H1 (cell line): Measurements from ENCODE around the gene PID1. TPM values are rescaled to one million over a fixed set of nuclear protein-coding genes. Genes with fewer than 3 reads are reported as not detected.

Experiments
- CTCF ChIA-PET: fragments of 300-600 bp; sonication (Branson Sonifier 250); formaldehyde crosslinking; loops from one replicate; lab custom pipeline; 2021; ENCODE audit not compliant: partially characterized antibody; lab: Charles Lee
- POLR2A ChIA-PET: fragments of 300-600 bp; sonication (Branson Sonifier 250); formaldehyde crosslinking; loops from one replicate; lab custom pipeline; 2021; ENCODE audit warnings: inconsistent platforms; ENCODE audit not compliant: partially characterized antibody; lab: Charles Lee
- DNase-seq, 2 experiments: peaks; one replicate each; pipeline versions ENCODE4 v3.0.0 to v3.0.0-alpha.2; 2010 to 2022; ENCODE audit warnings: low spot score in 2 of 2, low read depth in 1 of 2, mixed read lengths in 1 of 2
- FAIRE-seq: peaks from 2 replicates; lab custom pipeline; 2011; peaks lifted over from hg19 to GRCh38; lab: Jason Lieb, UNC
- H2AFZ ChIP-seq: 2 replicates; pipeline ENCODE4 v1.8.1; 2012; ENCODE audit warnings: low read length, inconsistent platforms
- H2AK5ac ChIP-seq: 2 replicates; pipeline ENCODE4 v1.6.1; 2013; ENCODE audit warnings: low read depth, low read length
- H2BK120ac ChIP-seq: replicated peaks from 2 replicates; pipeline ENCODE3; 2013; ENCODE audit warnings: low read depth, low read length, inconsistent platforms
- H2BK12ac ChIP-seq: 2 replicates; pipeline ENCODE4 v1.6.1; 2013; ENCODE audit warnings: low read depth, low read length
- H2BK15ac ChIP-seq: 2 replicates; pipeline ENCODE4 v1.6.1; 2013; ENCODE audit warnings: low read length
- H2BK20ac ChIP-seq: 2 replicates; pipeline ENCODE4 v1.6.1; 2013; ENCODE audit warnings: low read length
- H2BK5ac ChIP-seq: 2 replicates; pipeline ENCODE4 v1.6.1; 2013; ENCODE audit warnings: low read depth, low read length
- H3K14ac ChIP-seq: 2 replicates; pipeline ENCODE4 v1.6.1; 2013; ENCODE audit warnings: inconsistent platforms; ENCODE audit not compliant: insufficient read length
- H3K18ac ChIP-seq: 2 replicates; pipeline ENCODE4 v1.6.1; 2013; ENCODE audit warnings: low read length; ENCODE audit errors: extremely low read depth
- H3K23ac ChIP-seq: 2 replicates; pipeline ENCODE4 v1.6.1; 2013; ENCODE audit warnings: inconsistent platforms; ENCODE audit not compliant: insufficient read length
- H3K23me2 ChIP-seq: 2 replicates; pipeline ENCODE4 v1.6.1; 2013; ENCODE audit warnings: low read depth, low read length
- H3K27ac ChIP-seq: 2 replicates; pipeline ENCODE4 v1.6.1; 2011; ENCODE audit warnings: low read depth, low read length, inconsistent platforms
- H3K27me3 ChIP-seq, 4 experiments: replicated peaks in 1 of 4; 1 replicate in 1 of 4; 2 replicates in 3 of 4; pipeline versions ENCODE4 v1.6.1 to v1.8.1; 2011 to 2013; ENCODE audit warnings: low read length in 3 of 4, mild to moderate bottlenecking in 3 of 4, inconsistent platforms in 2 of 4, mixed read lengths in 2 of 4, moderate library complexity in 1 of 4; ENCODE audit not compliant: control insufficient read depth in 3 of 4, insufficient read depth in 3 of 4; ENCODE audit errors: extremely low read depth in 1 of 4
- H3K36me3 ChIP-seq, 4 experiments: 2 replicates each; pipeline versions ENCODE4 v1.6.1 to v1.8.1; 2011 to 2013; ENCODE audit warnings: mild to moderate bottlenecking in 4 of 4, low read length in 3 of 4, moderate library complexity in 2 of 4, control low read depth in 1 of 4, inconsistent platforms in 1 of 4; ENCODE audit not compliant: insufficient read depth in 4 of 4, control insufficient read depth in 2 of 4
- H3K4ac ChIP-seq: replicated peaks from 2 replicates; pipeline ENCODE3; 2013; ENCODE audit warnings: low read length, low read depth, mixed read lengths, inconsistent platforms; ENCODE audit not compliant: insufficient read length
- H3K4me1 ChIP-seq, 4 experiments: replicated peaks in 1 of 4; 1 replicate in 1 of 4; 2 replicates in 3 of 4; pipeline versions ENCODE4 v1.6.1 to v1.8.1; 2011 to 2013; ENCODE audit warnings: low read length in 3 of 4, inconsistent platforms in 2 of 4, mixed read lengths in 1 of 4; ENCODE audit not compliant: insufficient read depth in 4 of 4, control insufficient read depth in 3 of 4
- H3K4me2 ChIP-seq, 2 experiments: 2 replicates each; pipeline versions ENCODE4 v1.6.1 to v1.8.1; 2011 to 2013; ENCODE audit warnings: low read depth in 2 of 2, low read length in 2 of 2, control low read depth in 1 of 2, inconsistent platforms in 1 of 2, mild to moderate bottlenecking in 1 of 2; ENCODE audit not compliant: insufficient read depth in 1 of 2
- H3K4me3 ChIP-seq, 4 experiments: fragments of 200-600, 300-600 bp in 1 of 4; sonication (generic), shearing (Covaris generic), sonication (Bioruptor Twin) in 1 of 4; 2 replicates each; pipeline versions ENCODE4 v1.5.1 to v1.8.1; 2011 to 2016; ENCODE audit warnings: low read length in 4 of 4, low read depth in 3 of 4, control low read depth in 2 of 4, inconsistent platforms in 2 of 4, mild to moderate bottlenecking in 2 of 4, mixed read lengths in 1 of 4, moderate library complexity in 1 of 4; ENCODE audit not compliant: insufficient read depth in 2 of 4; ENCODE audit errors: extremely low read depth in 1 of 4
- H3K56ac ChIP-seq: replicated peaks from 2 replicates; pipeline ENCODE3; 2013; ENCODE audit warnings: low read depth, mild to moderate bottlenecking, mixed read lengths, low read length, inconsistent platforms; ENCODE audit not compliant: insufficient read length
- H3K79me1 ChIP-seq: 2 replicates; pipeline ENCODE4 v1.6.1; 2013; ENCODE audit warnings: low read depth, low read length, control low read depth
- H3K79me2 ChIP-seq, 2 experiments: 2 replicates each; pipeline versions ENCODE4 v1.6.1 to v1.8.1; 2012 to 2013; ENCODE audit warnings: low read length in 2 of 2, mild to moderate bottlenecking in 2 of 2, inconsistent platforms in 1 of 2; ENCODE audit not compliant: insufficient read depth in 2 of 2, control insufficient read depth in 1 of 2
- H3K9ac ChIP-seq, 4 experiments: replicated peaks in 1 of 4; 1 replicate in 1 of 4; 2 replicates in 3 of 4; pipeline versions ENCODE4 v1.6.1 to v1.8.1; 2011 to 2013; ENCODE audit warnings: low read depth in 3 of 4, low read length in 3 of 4, control low read depth in 2 of 4, mild to moderate bottlenecking in 2 of 4, moderate library complexity in 2 of 4, inconsistent platforms in 1 of 4; ENCODE audit errors: extremely low read depth in 1 of 4
- H3K9me3 ChIP-seq, 2 experiments: 2 replicates each; pipeline versions ENCODE4 v1.6.1 to v1.8.1; 2012 to 2013; ENCODE audit warnings: mild to moderate bottlenecking in 2 of 2, moderate library complexity in 2 of 2, control low read depth in 1 of 2, inconsistent platforms in 1 of 2, low read depth in 1 of 2, low read length in 1 of 2, mixed read lengths in 1 of 2; ENCODE audit not compliant: insufficient read depth in 2 of 2
- H4K20me1 ChIP-seq, 2 experiments: replicated peaks in 1 of 2; 2 replicates each; pipeline versions ENCODE3 to v1.8.1; 2011 to 2013; ENCODE audit warnings: inconsistent platforms in 2 of 2, low read length in 2 of 2, mild to moderate bottlenecking in 1 of 2; ENCODE audit not compliant: insufficient read depth in 2 of 2, control insufficient read depth in 1 of 2
- H4K5ac ChIP-seq: 2 replicates; pipeline ENCODE4 v1.6.1; 2013; ENCODE audit warnings: low read length, low read depth, mixed read lengths, inconsistent platforms; ENCODE audit not compliant: insufficient read length
- H4K8ac ChIP-seq: 2 replicates; pipeline ENCODE4 v1.8.0; 2013; ENCODE audit warnings: mild to moderate bottlenecking, moderate library complexity, low read length, inconsistent platforms; ENCODE audit not compliant: insufficient read depth; ENCODE audit errors: extremely low read depth
- H4K91ac ChIP-seq: replicated peaks from 2 replicates; pipeline ENCODE3; 2013; ENCODE audit warnings: low read length, mixed read lengths, inconsistent platforms; ENCODE audit not compliant: insufficient read length
- ASH2L ChIP-seq: fragments of 200-600, 300-600 bp; sonication (generic); IDR thresholded peaks from one replicate; pipeline ENCODE4 v1.7.1; 2017; ENCODE audit warnings: low read length
- ATF3 ChIP-seq: IDR thresholded peaks from 2 replicates; pipeline ENCODE4 v1.6.1; 2011; ENCODE audit warnings: low read depth, mild to moderate bottlenecking, low read length; ENCODE audit not compliant: insufficient read depth
- EGR1 ChIP-seq: IDR thresholded peaks from 2 replicates; pipeline ENCODE4 v1.6.1; 2011; ENCODE audit warnings: low read depth, low read length, borderline replicate concordance
- KDM5A ChIP-seq: fragments of 200-600 bp; IDR thresholded peaks from 2 replicates; pipeline ENCODE4 v1.7.1; 2012; ENCODE audit warnings: mild to moderate bottlenecking, low read length, inconsistent platforms, mixed read lengths
- POLR2A ChIP-seq, 2 experiments: IDR thresholded peaks; 1 replicate in 1 of 2; 2 replicates in 1 of 2; pipeline ENCODE4 v1.6.1; 2011; ENCODE audit warnings: low read depth in 2 of 2, low read length in 2 of 2, mild to moderate bottlenecking in 2 of 2; ENCODE audit errors: control extremely low read depth in 1 of 2
- TAF1 ChIP-seq: IDR thresholded peaks from 2 replicates; pipeline ENCODE4 v1.6.1; 2011; ENCODE audit warnings: mild to moderate bottlenecking, low read depth, low read length
- USF2 ChIP-seq: IDR thresholded peaks from 2 replicates; pipeline ENCODE4 v1.6.1; 2011; ENCODE audit warnings: low read length, improper control_type of control experiment
- WGBS, 2 experiments: shearing (Covaris generic) in 1 of 2; methylation state at CpG; one replicate each; pipeline versions ENCODE4 v1.1.6 to v1.1.7; 2013 to 2015; ENCODE audit warnings: low lambda C conversion rate in 2 of 2, mixed read lengths in 2 of 2, inconsistent platforms in 1 of 2, low coverage in 1 of 2, missing lambda C conversion rate in 1 of 2; ENCODE audit not compliant: insufficient replicate concordance in 2 of 2, insufficient coverage in 1 of 2, insufficient read length in 1 of 2; ENCODE audit errors: extremely low coverage in 1 of 2, missing lambda C conversion rate in 1 of 2; 5-methylcytosine and 5-hydroxymethylcytosine counted together
- polyA plus RNA-seq, 7 experiments: library from polyadenylated mRNA; depleted of rRNA in 3 of 7; stranded (reverse) in 5 of 7; unstranded in 2 of 7; fragments of >200 nt in 5 of 7; fragments of 200-250 nt in 2 of 7; gene quantifications; 1 replicate in 5 of 7; 2 replicates in 1 of 7; 4 replicates in 1 of 7; pipeline versions ENCODE4 v1.2.1 to v1.2.3, GENCODE V29; 2011 to 2013; ENCODE audit warnings: missing spikeins in 2 of 7, mixed read lengths in 2 of 7
- total RNA-seq: library from RNA; stranded (reverse); fragmentation: NEBNext Ultra II Directional; extraction: Animal tissue kit (Norgen Biotek cat#: 25700); gene quantifications from 2 replicates; pipeline ENCODE4 v1.2.1, GENCODE V29; 2021

Gene PID1
- total and polyA plus RNA-seq, 2 of the 8 experiments (the other 6 are each of a cell fraction or from before 2014, with no cell fraction given), result 1.5 to 3.3 TPM

DNA sequence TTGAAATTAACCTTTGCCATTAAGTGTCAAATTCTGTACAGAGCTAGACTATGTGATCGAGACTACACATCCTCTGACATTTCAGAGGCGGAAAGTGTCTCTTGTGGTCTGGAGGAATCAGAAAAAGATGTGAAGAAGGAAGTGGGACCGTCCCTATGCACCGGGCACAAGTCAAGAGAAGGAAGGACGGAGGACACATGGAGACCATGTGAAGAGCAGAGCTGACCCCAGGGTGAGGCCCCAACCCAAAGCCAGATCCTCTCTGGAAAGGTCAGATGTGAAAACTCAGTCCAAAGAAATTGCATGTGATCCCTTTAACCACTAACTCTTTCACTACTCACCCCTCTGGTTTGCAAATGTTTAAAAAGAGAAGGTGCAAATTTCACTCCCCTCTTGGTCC lies 92.4 kb downstream of the PID1 start:
- Histone ChIP-seq H4K8ac (no peak overlapping the region), H3K4me1 (no peaks in the 10 kb centered on the region), H3K23me2 (no peaks in the 10 kb centered on the region), H3K79me1 (no peaks in the 10 kb centered on the region), H3K23ac (no peak overlapping the region), H3K4me2 (no peak overlapping the region), H2BK15ac (no peak overlapping the region), H4K20me1 (no peaks in the 10 kb centered on the region), H2AFZ (no peak overlapping the region), H3K36me3 (no peaks in the 10 kb centered on the region), H2AK5ac (no peak overlapping the region), H3K9me3 (no peaks in the 10 kb centered on the region), H3K56ac (no peak overlapping the region), H3K27me3 (no peaks in the 10 kb centered on the region), H3K79me2 (no peaks in the 10 kb centered on the region), H3K4ac (no peak overlapping the region), H2BK12ac (no peak overlapping the region), H2BK20ac (no peak overlapping the region), H3K9ac (no peak overlapping the region)
- POLR2A ChIA-PET, result no interaction called here
- no peak for DNase-seq
- no peak for FAIRE-seq
- TF ChIP-seq ASH2L, result no peak
- no peak for TF ChIP-seq EGR1
- no peak for TF ChIP-seq USF2
- no peak for TF ChIP-seq POLR2A (IDR thresholded peaks at IDR 0.05; ENCODE audit: control extremely low read depth in 1 of 2, low read depth in 2 of 2, low read length in 2 of 2)
- TF ChIP-seq TAF1, result no peak
- no peak for TF ChIP-seq KDM5A
- TF ChIP-seq ATF3, result no peak
- TF ChIP-seq, all 59 proteins: peak for 0
- Histone ChIP-seq H2BK120ac (no peak overlapping the region), H4K91ac (no peak overlapping the region), H3K4me3 (no peak overlapping the region), H2BK5ac (no peak overlapping the region), H3K18ac (no peak overlapping the region), H3K27ac (no peak overlapping the region), H4K5ac (no peak overlapping the region), H3K14ac (no peak overlapping the region)
- 92% methylated on average over 5 of the region's 5 CpGs; no CpG with 5 or more reads in 1 of the 2 experiments for WGBS, 2 experiments
- CTCF ChIA-PET, result no interaction called here
